Adipocyte (in vitro differentiated cells): Measurements from ENCODE around the gene PRKCH.

Experiments used
- DNase-seq: peaks from one replicate; pipeline ENCODE4 v3.0.0-alpha.2; 2015; ENCODE audit warnings: low read depth
- H3K27me3 ChIP-seq: replicated peaks from 2 replicates; pipeline ENCODE4 v1.7.0; 2013; ENCODE audit warnings: mild to moderate bottlenecking, low read length, moderate library complexity; ENCODE audit not compliant: control insufficient read depth, insufficient read depth
- H3K36me3 ChIP-seq: 2 replicates; pipeline ENCODE4 v1.7.0; 2013; ENCODE audit warnings: low read length, mild to moderate bottlenecking, moderate library complexity; ENCODE audit not compliant: control insufficient read depth, insufficient read depth, severe bottlenecking
- H3K4me1 ChIP-seq: 2 replicates; pipeline ENCODE4 v1.7.0; 2013; ENCODE audit warnings: mild to moderate bottlenecking, low read length, moderate library complexity; ENCODE audit not compliant: control insufficient read depth, insufficient read depth
- H3K4me3 ChIP-seq: 2 replicates; pipeline ENCODE4 v1.7.0; 2013; ENCODE audit warnings: mild to moderate bottlenecking, low read length, moderate library complexity
- H3K9ac ChIP-seq: 2 replicates; pipeline ENCODE4 v1.7.0; 2013; ENCODE audit warnings: mild to moderate bottlenecking, low read length, moderate library complexity
- H3K9me3 ChIP-seq: 2 replicates; pipeline ENCODE4 v1.7.0; 2013; ENCODE audit warnings: mild to moderate bottlenecking, low read length, moderate library complexity; ENCODE audit not compliant: control insufficient read depth

The PRKCH gene

GRCh38 chr14:61451491-61451890 lies 130.1 kb downstream of the PRKCH start:
- Histone ChIP-seq H3K4me1 (no peaks in the 10 kb centered on the region), H3K36me3 (no peaks in the 10 kb centered on the region), H3K9ac (no peak overlapping the region), H3K27me3 (no peaks in the 10 kb centered on the region), H3K4me3 (no peak overlapping the region), H3K9me3 (no peaks in the 10 kb centered on the region)
- no peak for DNase-seq

DNA sequence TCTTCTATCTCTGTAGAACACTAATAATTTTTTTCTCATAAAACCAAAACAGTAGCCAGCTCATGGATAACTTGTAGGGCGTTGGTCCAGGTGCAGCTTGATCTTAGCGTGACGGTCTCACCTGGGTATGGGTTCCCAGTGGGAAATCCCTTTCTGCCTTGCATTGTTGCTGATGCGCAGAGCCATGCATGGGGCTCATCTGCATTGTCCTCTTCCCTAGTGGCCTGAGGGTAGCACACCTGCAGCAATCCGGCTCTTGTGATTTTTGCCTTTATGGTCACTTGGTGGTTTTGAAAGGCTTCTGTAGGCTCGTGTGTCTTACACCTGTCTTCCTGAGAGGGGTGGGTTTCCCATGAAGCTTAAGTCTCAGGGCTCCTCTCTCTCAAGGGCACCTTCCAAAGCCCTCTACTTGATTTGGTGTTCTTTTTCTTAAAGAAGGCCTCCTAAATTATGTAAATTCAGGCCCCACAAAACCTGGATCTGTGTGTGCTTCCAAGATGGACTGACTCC lies 130.6 kb downstream of the PRKCH start:
- no peak overlapping the region for H3K4me3 ChIP-seq
- no peaks in the 10 kb centered on the region for H3K27me3 ChIP-seq
- H3K4me1 ChIP-seq = peaks cover 3% of the 10 kb centered on the region
- no peak overlapping the region for H3K9ac ChIP-seq
- no peaks in the 10 kb centered on the region for H3K36me3 ChIP-seq
- DNase-seq = no peak
- no peaks in the 10 kb centered on the region for H3K9me3 ChIP-seq

- no peak for DNase-seq
- Histone ChIP-seq H3K4me1 (peaks cover 3% of the 10 kb centered on the region), H3K9me3 (no peaks in the 10 kb centered on the region), H3K4me3 (no peak overlapping the region), H3K9ac (no peak overlapping the region), H3K27me3 (no peaks in the 10 kb centered on the region), H3K36me3 (no peaks in the 10 kb centered on the region)
These were observed 131.1 kb downstream of the PRKCH start for GRCh38 chr14:61452452-61452851.

DNA sequence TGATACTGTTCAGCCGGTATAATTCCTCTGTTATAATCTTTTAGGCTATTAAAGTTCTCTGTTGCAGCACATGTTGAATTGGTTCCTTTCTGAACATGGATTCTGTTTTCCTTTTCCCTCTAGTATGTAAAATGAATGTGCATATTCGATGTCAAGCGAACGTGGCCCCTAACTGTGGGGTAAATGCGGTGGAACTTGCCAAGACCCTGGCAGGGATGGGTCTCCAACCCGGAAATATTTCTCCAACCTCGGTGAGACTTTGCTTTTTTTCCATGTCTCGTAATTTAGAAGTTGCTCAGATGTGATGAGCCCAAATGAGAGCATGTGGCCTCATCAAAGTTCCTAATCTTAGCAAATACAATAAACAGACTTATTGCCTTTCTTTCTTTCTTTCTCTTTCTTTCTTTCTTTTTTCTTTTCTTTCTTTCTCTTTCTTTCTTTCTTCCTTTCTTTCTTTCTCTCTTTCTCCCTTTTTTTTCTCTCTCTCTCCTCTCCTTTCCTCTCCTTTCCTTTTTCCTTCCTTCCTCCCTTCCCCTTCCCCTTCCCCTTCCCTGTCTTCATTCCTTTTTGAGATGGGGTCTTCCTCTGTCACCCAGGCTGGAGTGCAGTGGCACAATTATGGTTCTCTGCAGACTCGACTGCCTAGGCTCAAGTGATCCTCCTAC lies 131.9 kb downstream of the PRKCH start:
- Histone ChIP-seq H3K9ac (no peak overlapping the region), H3K4me1 (peaks cover 3% of the 10 kb centered on the region), H3K9me3 (no peaks in the 10 kb centered on the region)

DNA sequence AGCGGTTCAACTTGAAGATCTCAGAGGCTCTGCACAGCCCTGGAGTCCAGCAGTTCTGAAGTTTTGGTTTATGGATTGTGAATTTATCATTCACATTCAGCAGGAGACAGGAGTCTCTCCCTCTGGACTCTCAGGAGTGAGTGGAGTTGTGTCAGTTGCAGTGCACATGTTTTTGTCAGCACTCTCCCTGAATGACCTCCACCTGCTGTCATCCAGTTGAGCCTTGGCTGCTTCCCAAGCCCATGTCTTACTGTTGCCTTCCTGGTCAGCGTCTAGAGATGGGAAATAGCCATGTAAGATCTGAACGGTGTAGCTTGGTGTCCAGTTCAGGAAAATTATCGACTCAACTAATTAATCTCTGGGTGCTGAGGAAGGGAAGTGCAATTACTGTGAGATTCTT lies 133.2 kb downstream of the PRKCH start:
- Histone ChIP-seq H3K4me1 (peaks cover 3% of the 10 kb centered on the region), H3K4me3 (no peak overlapping the region), H3K9me3 (no peaks in the 10 kb centered on the region), H3K9ac (no peak overlapping the region), H3K27me3 (no peaks in the 10 kb centered on the region), H3K36me3 (no peaks in the 10 kb centered on the region)
- no peak for DNase-seq

More for the DNA sequence above, 131.9 kb downstream of the PRKCH start:
- Histone ChIP-seq H3K36me3 (no peaks in the 10 kb centered on the region), H3K4me3 (no peak overlapping the region), H3K27me3 (no peaks in the 10 kb centered on the region)
- DNase-seq = no peak

- DNase-seq = no peak
- Histone ChIP-seq H3K36me3 (no peaks in the 10 kb centered on the region), H3K9ac (no peak overlapping the region), H3K4me1 (peaks cover 3% of the 10 kb centered on the region), H3K9me3 (no peaks in the 10 kb centered on the region), H3K27me3 (no peaks in the 10 kb centered on the region), H3K4me3 (no peak overlapping the region)
These were observed 134.0 kb downstream of the PRKCH start for GRCh38 chr14:61455351-61455750.

GRCh38 chr14:61456720-61457119 lies 135.3 kb downstream of the PRKCH start:
- H3K4me3 ChIP-seq = no peak overlapping the region
- no peak overlapping the region for H3K9ac ChIP-seq
- no peaks in the 10 kb centered on the region for H3K9me3 ChIP-seq
- H3K27me3 ChIP-seq = no peaks in the 10 kb centered on the region
- peak; percentile 95 for DNase-seq
- no peaks in the 10 kb centered on the region for H3K36me3 ChIP-seq
- peaks cover 3% of the 10 kb centered on the region for H3K4me1 ChIP-seq

DNA sequence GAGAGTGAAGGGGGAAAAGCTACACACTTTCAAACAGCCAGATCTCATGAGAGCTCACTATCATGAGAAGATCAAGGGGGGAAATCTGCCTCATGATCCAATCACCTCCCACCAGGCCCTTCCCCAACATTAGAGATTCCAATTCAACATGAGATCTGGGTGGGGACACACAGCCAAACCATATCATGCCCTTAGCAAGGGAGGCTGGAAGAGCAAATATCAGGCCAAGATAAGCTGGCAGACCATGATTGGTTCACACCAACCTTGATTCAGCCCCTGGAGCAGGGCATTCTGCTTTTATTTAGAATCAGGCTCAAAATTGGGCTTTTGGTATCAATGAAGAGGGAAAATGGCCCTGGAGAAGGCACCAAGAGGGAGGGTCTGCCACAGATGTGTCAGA lies 137.4 kb downstream of the PRKCH start:
- Histone ChIP-seq H3K9ac (no peak overlapping the region), H3K27me3 (no peaks in the 10 kb centered on the region), H3K9me3 (no peaks in the 10 kb centered on the region), H3K4me1 (peaks cover 18% of the 10 kb centered on the region), H3K4me3 (no peak overlapping the region), H3K36me3 (no peaks in the 10 kb centered on the region)
- no peak for DNase-seq

DNA sequence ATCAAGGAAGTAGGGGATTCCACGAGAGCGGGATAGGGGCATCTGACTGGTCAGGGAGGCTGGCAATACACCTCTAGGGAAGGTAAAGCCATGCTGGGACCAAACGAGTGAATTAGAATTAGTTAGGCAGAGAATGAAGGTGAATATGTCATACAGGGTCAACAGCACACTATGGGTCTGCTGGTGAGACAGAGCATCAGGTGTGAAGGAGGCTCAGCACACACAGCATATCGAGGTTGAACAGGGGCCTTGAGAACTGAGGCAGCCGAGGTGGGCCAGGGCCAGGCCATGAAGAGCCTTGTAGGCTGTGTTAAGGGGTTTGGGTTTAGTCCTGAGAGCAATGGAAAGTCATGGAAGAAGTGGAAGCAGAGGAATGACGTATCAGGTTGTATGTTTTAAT lies 137.8 kb downstream of the PRKCH start:
- no peaks in the 10 kb centered on the region for H3K36me3 ChIP-seq
- H3K4me3 ChIP-seq = no peak overlapping the region
- H3K27me3 ChIP-seq = no peaks in the 10 kb centered on the region
- H3K4me1 ChIP-seq = peaks cover 18% of the 10 kb centered on the region
- no peak overlapping the region for H3K9ac ChIP-seq
- no peaks in the 10 kb centered on the region for H3K9me3 ChIP-seq
- DNase-seq = no peak

- Histone ChIP-seq H3K4me3 (no peak overlapping the region), H3K36me3 (no peaks in the 10 kb centered on the region), H3K9me3 (peaks cover 3% of the 10 kb centered on the region), H3K9ac (no peak overlapping the region), H3K4me1 (peaks cover 18% of the 10 kb centered on the region), H3K27me3 (no peaks in the 10 kb centered on the region)
- DNase-seq = no peak
These were observed 138.7 kb downstream of the PRKCH start for GRCh38 chr14:61460063-61460462.

GRCh38 chr14:61460718-61461611 lies 139.6 kb downstream of the PRKCH start:
- peak overlapping the region; percentile 66 for H3K9ac ChIP-seq
- H3K4me3 ChIP-seq = no peak overlapping the region
- H3K27me3 ChIP-seq = no peaks in the 10 kb centered on the region
- H3K9me3 ChIP-seq = peaks cover 7% of the 10 kb centered on the region
- no peak for DNase-seq
- H3K36me3 ChIP-seq = no peaks in the 10 kb centered on the region
- peaks cover 24% of the 10 kb centered on the region for H3K4me1 ChIP-seq
